Fibroblast of lung (primary cell): ENCODE measurements around the gene PLCD4. TPM values are rescaled to one million over a fixed set of nuclear protein-coding genes. Genes with fewer than 3 reads are reported as not detected.

Experiments
- DNase-seq, 2 donors: peaks; one replicate each; pipeline versions ENCODE4 v3.0.0 to v3.0.0-alpha.2; 2010; ENCODE audit warnings: low read depth in 2 of 2
- H2AFZ ChIP-seq: 2 replicates; pipeline ENCODE4 v1.5.1; 2012; ENCODE audit warnings: low read length, control low read depth, inconsistent platforms
- H3K27ac ChIP-seq: 2 replicates; pipeline ENCODE4 v1.5.1; 2011; ENCODE audit warnings: low read length, control low read depth; ENCODE audit not compliant: insufficient read depth
- H3K27me3 ChIP-seq: 2 replicates; pipeline ENCODE4 v1.5.1; 2011; ENCODE audit warnings: mild to moderate bottlenecking, low read length; ENCODE audit not compliant: control insufficient read depth, insufficient read depth
- H3K36me3 ChIP-seq: 2 replicates; pipeline ENCODE4 v1.5.1; 2011; ENCODE audit warnings: low read length; ENCODE audit not compliant: control insufficient read depth, insufficient read depth
- H3K4me1 ChIP-seq: 2 replicates; pipeline ENCODE4 v1.5.1; 2011; ENCODE audit warnings: low read length; ENCODE audit not compliant: control insufficient read depth, insufficient read depth; ENCODE audit errors: extremely low read depth
- H3K4me2 ChIP-seq: 2 replicates; pipeline ENCODE4 v1.5.1; 2011; ENCODE audit warnings: low read length, control low read depth; ENCODE audit not compliant: insufficient read depth; ENCODE audit errors: extremely low read depth
- H3K4me3 ChIP-seq, 4 experiments: fragments of 200-600 bp in 1 of 4; sonication (generic) in 1 of 4; replicated peaks in 1 of 4; 2 replicates each; pipeline ENCODE4 v1.5.1; 2011 to 2016; ENCODE audit warnings: low read length in 4 of 4, low read depth in 3 of 4, mild to moderate bottlenecking in 3 of 4, control low read depth in 2 of 4, inconsistent platforms in 1 of 4, mixed read lengths in 1 of 4; ENCODE audit not compliant: insufficient read depth in 1 of 4; ENCODE audit errors: control extremely low read depth in 1 of 4
- H3K79me2 ChIP-seq: 2 replicates; pipeline ENCODE4 v1.5.1; 2012; ENCODE audit warnings: mild to moderate bottlenecking, low read length, inconsistent platforms; ENCODE audit not compliant: control insufficient read depth, insufficient read depth
- H3K9ac ChIP-seq: 2 replicates; pipeline ENCODE4 v1.5.1; 2011; ENCODE audit warnings: mild to moderate bottlenecking, low read length, control low read depth; ENCODE audit not compliant: insufficient read depth
- H3K9me3 ChIP-seq: 2 replicates; pipeline ENCODE4 v1.5.1; 2012; ENCODE audit warnings: low read depth, low read length; ENCODE audit not compliant: control insufficient read depth, insufficient read depth
- H4K20me1 ChIP-seq: 2 replicates; pipeline ENCODE4 v1.5.1; 2011; ENCODE audit warnings: low read length; ENCODE audit not compliant: control insufficient read depth, insufficient read depth; ENCODE audit errors: extremely low read depth
- EZH2 ChIP-seq: IDR thresholded peaks from 2 replicates; pipeline ENCODE4 v1.5.1; 2012; ENCODE audit warnings: low read length, control low read depth, mild to moderate bottlenecking; ENCODE audit errors: missing control alignments
- polyA plus RNA-seq, 2 donors: library from polyadenylated mRNA; depleted of rRNA in 1 of 2; stranded (reverse) in 1 of 2; unstranded in 1 of 2; fragments of >200 nt; gene quantifications; 2 replicates each; pipeline ENCODE4 v1.2.1, GENCODE V29; 2011 to 2012; ENCODE audit warnings: missing spikeins in 1 of 2
- total RNA-seq: library from RNA; depleted of rRNA; stranded (reverse); fragments of >200 nt; gene quantifications from 2 replicates; pipeline ENCODE4 v1.2.1, GENCODE V29; 2014
- TF ChIP-seq, protein P1 (sequence below), 2 donors: IDR thresholded peaks in 1 of 2; conservative IDR thresholded peaks in 1 of 2; 1 replicate in 1 of 2; 2 replicates in 1 of 2; pipeline ENCODE4 v1.5.1; 2011 to 2012; ENCODE audit warnings: low read length in 2 of 2, control low read depth in 1 of 2, inconsistent platforms in 1 of 2, low read depth in 1 of 2, mild to moderate bottlenecking in 1 of 2

The PLCD4 gene
- total and polyA plus RNA-seq, 2 donors (not counting 1 experiment from before 2014, with no cell fraction given): 5.8 to 10.7 TPM

GRCh38 chr2:218578272-218578877 is 29.3 kb upstream of the PLCD4 start:
- no peaks in the 10 kb centered on the region for H3K27me3 ChIP-seq
- H4K20me1 ChIP-seq: no peaks in the 10 kb centered on the region
- no peak for TF ChIP-seq EZH2
- TF ChIP-seq, protein P1, sequence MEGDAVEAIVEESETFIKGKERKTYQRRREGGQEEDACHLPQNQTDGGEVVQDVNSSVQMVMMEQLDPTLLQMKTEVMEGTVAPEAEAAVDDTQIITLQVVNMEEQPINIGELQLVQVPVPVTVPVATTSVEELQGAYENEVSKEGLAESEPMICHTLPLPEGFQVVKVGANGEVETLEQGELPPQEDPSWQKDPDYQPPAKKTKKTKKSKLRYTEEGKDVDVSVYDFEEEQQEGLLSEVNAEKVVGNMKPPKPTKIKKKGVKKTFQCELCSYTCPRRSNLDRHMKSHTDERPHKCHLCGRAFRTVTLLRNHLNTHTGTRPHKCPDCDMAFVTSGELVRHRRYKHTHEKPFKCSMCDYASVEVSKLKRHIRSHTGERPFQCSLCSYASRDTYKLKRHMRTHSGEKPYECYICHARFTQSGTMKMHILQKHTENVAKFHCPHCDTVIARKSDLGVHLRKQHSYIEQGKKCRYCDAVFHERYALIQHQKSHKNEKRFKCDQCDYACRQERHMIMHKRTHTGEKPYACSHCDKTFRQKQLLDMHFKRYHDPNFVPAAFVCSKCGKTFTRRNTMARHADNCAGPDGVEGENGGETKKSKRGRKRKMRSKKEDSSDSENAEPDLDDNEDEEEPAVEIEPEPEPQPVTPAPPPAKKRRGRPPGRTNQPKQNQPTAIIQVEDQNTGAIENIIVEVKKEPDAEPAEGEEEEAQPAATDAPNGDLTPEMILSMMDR (conservative IDR thresholded peaks at IDR 0.05 in 1 of 2, IDR thresholded peaks at IDR 0.05 in 1 of 2; ENCODE audit: low read depth in 1 of 2, low read length in 2 of 2): no peak

GRCh38 chr2:218582076-218582475 is 25.6 kb upstream of the PLCD4 start:
- Histone ChIP-seq H4K20me1 (no peaks in the 10 kb centered on the region), H2AFZ (no peak overlapping the region), H3K79me2 (peaks cover 28% of the 10 kb centered on the region), H3K4me1 (peaks cover 4% of the 10 kb centered on the region), H3K4me3 (no peak overlapping the region), H3K27ac (peak overlapping the region; percentile 51), H3K9me3 (no peaks in the 10 kb centered on the region), H3K27me3 (no peaks in the 10 kb centered on the region), H3K9ac (no peak overlapping the region), H3K36me3 (peaks cover 8% of the 10 kb centered on the region), H3K4me2 (peak overlapping the region; percentile 33)
- TF ChIP-seq, protein P1 (conservative IDR thresholded peaks at IDR 0.05 in 1 of 2, IDR thresholded peaks at IDR 0.05 in 1 of 2; ENCODE audit: low read depth in 1 of 2, low read length in 2 of 2): no peak
- TF ChIP-seq EZH2: no peak
- DNase-seq: peak; percentile 72 to 88

More at GRCh38 chr2:218578272-218578877, 29.3 kb upstream of the PLCD4 start:
- Histone ChIP-seq H3K9ac (no peak overlapping the region), H3K36me3 (peaks cover 3% of the 10 kb centered on the region), H3K4me3 (no peak overlapping the region), H3K79me2 (peaks cover 56% of the 10 kb centered on the region), H3K27ac (no peak overlapping the region), H2AFZ (no peak overlapping the region), H3K9me3 (no peaks in the 10 kb centered on the region), H3K4me1 (peaks cover 4% of the 10 kb centered on the region), H3K4me2 (no peak overlapping the region)
- DNase-seq: no peak

- peaks cover 4% of the 10 kb centered on the region for H3K4me1 ChIP-seq
- no peaks in the 10 kb centered on the region for H3K9me3 ChIP-seq
- no peak overlapping the region for H3K4me3 ChIP-seq
- no peak overlapping the region for H3K4me2 ChIP-seq
- peaks cover 8% of the 10 kb centered on the region for H3K36me3 ChIP-seq
- H2AFZ ChIP-seq: no peak overlapping the region
- H4K20me1 ChIP-seq: no peaks in the 10 kb centered on the region
- no peak for TF ChIP-seq EZH2
- TF ChIP-seq, protein P1 (conservative IDR thresholded peaks at IDR 0.05 in 1 of 2, IDR thresholded peaks at IDR 0.05 in 1 of 2; ENCODE audit: low read depth in 1 of 2, low read length in 2 of 2): peak in 1 of 2 donors; percentile 12
- no peak overlapping the region for H3K9ac ChIP-seq
- H3K27ac ChIP-seq: no peak overlapping the region
- peaks cover 12% of the 10 kb centered on the region for H3K79me2 ChIP-seq
- no peak for DNase-seq
- H3K27me3 ChIP-seq: no peaks in the 10 kb centered on the region
Measured at GRCh38 chr2:218583983-218584850, 23.5 kb upstream of the PLCD4 start.
